ENCODE measurements around the gene GNAT1.

DNA sequence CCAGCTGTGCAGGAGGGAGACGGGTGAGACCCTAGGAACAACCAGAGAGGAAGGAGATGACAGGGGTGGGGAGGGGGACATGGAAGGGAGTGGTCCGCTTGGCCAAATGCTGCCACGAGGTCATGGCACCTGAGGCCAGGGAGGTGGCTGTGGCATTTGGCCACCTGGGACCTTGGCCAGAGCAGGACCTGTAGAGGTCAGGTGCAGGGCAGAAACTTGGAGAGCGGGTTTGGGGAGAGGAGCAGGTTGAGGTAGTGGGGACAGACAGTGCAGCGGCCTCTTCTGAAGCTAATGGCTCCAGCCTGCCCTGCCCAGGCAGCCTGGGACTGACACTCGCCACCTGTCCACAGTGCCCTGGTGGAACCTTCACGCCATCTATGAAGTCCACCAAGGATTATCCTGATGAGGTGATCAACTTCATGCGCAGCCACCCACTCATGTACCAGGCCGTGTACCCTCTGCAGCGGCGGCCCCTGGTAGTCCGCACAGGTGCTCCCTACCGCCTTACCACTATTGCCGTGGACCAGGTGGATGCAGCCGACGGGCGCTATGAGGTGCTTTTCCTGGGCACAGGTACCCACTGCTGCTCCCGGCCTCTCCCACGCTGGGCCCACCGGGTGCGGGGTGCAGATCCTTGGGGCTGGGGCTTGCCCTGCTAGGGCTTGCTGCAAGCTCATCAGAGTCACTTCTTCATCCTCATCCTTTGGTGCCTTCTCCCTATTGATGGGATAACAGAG is 7.0 kb upstream of the GNAT1 start:
- TF ChIP-seq CTCF (optimal IDR thresholded peaks at IDR 0.05 in 1 of 3, IDR thresholded peaks at IDR 0.05 in 1 of 3, conservative IDR thresholded peaks at IDR 0.05 in 1 of 3; ENCODE audit: extremely low read depth in 1 of 3, insufficient read depth in 2 of 3, low read length in 3 of 3): no peak
- TF ChIP-seq EZH2 (IDR thresholded peaks at IDR 0.05; ENCODE audit: low read length): no peak
